Neural progenitor cell (in vitro differentiated cells): ENCODE results near the gene PPP2R2B. TPM values are rescaled to one million over a fixed set of nuclear protein-coding genes. Genes with fewer than 3 reads are reported as not detected.

ENCODE experiments used
- DNase-seq: peaks from one replicate; pipeline ENCODE4 v3.0.0-alpha.2; 2016; ENCODE audit warnings: low spot score
- H2AFZ ChIP-seq: fragments of 200-600 bp; sonication (generic); replicated peaks from 2 replicates; pipeline ENCODE4 v1.6.1; 2016; ENCODE audit warnings: antibody characterized with exemption
- H3F3A ChIP-seq: fragments of 200-600 bp; sonication (generic); 2 replicates; pipeline ENCODE4 v1.6.1; 2016; ENCODE audit warnings: antibody characterized with exemption, low read depth
- H3K27ac ChIP-seq: fragments of 200-600 bp; sonication (generic); 2 replicates; pipeline ENCODE4 v1.5.1; 2016; ENCODE audit warnings: mild to moderate bottlenecking
- H3K27me3 ChIP-seq: fragments of 200-600 bp; sonication (generic); 2 replicates; pipeline ENCODE4 v1.6.1; 2016; ENCODE audit warnings: mild to moderate bottlenecking, moderate library complexity
- H3K36me3 ChIP-seq: fragments of 200-600 bp; sonication (generic); 2 replicates; pipeline ENCODE4 v1.5.1; 2016
- H3K4me1 ChIP-seq: fragments of 200-600 bp; sonication (generic); 2 replicates; pipeline ENCODE4 v1.6.1; 2016; ENCODE audit warnings: mixed run types
- H3K4me2 ChIP-seq: fragments of 200-600 bp; sonication (generic); 2 replicates; pipeline ENCODE4 v1.6.1; 2016
- H3K4me3 ChIP-seq: fragments of 200-600 bp; sonication (generic); 2 replicates; pipeline ENCODE4 v1.5.1; 2016
- H3K79me2 ChIP-seq: fragments of 200-600 bp; sonication (generic); 2 replicates; pipeline ENCODE4 v1.6.1; 2016; ENCODE audit warnings: low read depth
- H3K9ac ChIP-seq: fragments of 200-600 bp; sonication (generic); 2 replicates; pipeline ENCODE4 v1.6.1; 2016
- H3K9me3 ChIP-seq: fragments of 200-600 bp; sonication (generic); 2 replicates; pipeline ENCODE4 v1.5.1; 2016; ENCODE audit warnings: low read depth
- H4K20me1 ChIP-seq: fragments of 200-600 bp; sonication (generic); 2 replicates; pipeline ENCODE4 v1.6.1; 2016; ENCODE audit warnings: low read depth
- H3K27ac Mint-ChIP-seq: 3 replicates; pipeline ENCODE4 v1.8.0; 2021; ENCODE audit warnings: mixed read lengths
- H3K27me3 Mint-ChIP-seq: 2 replicates; pipeline ENCODE4 v1.8.0; 2022; ENCODE audit warnings: low read depth, mild to moderate bottlenecking, inconsistent platforms, moderate library complexity, mixed read lengths; ENCODE audit not compliant: insufficient read depth
- H3K36me3 Mint-ChIP-seq: 3 replicates; pipeline ENCODE4 v1.8.0; 2021; ENCODE audit warnings: mixed read lengths
- H3K4me1 Mint-ChIP-seq: 3 replicates; pipeline ENCODE4 v1.8.0; 2021; ENCODE audit warnings: mixed read lengths
- H3K4me3 Mint-ChIP-seq: 3 replicates; pipeline ENCODE4 v1.8.0; 2021; ENCODE audit warnings: mild to moderate bottlenecking, moderate library complexity, mixed read lengths
- H3K9me3 Mint-ChIP-seq: 3 replicates; pipeline ENCODE4 v1.8.0; 2020; ENCODE audit warnings: mixed read lengths
- CTCF ChIP-seq: fragments of 200-600 bp; sonication (generic); IDR thresholded peaks from 2 replicates; pipeline ENCODE4 v1.5.1; 2017; ENCODE audit warnings: antibody characterized with exemption, mild to moderate bottlenecking
- EZH2 ChIP-seq: fragments of 200-600 bp; sonication (generic); IDR thresholded peaks from 2 replicates; pipeline ENCODE4 v1.6.1; 2017; ENCODE audit warnings: antibody characterized with exemption, mild to moderate bottlenecking, moderate library complexity
- EZH2phosphoT487 ChIP-seq: fragments of 200-600 bp; sonication (generic); IDR thresholded peaks from 2 replicates; pipeline ENCODE4 v1.6.1; 2017; ENCODE audit warnings: antibody characterized with exemption
- total RNA-seq: library from RNA; depleted of rRNA; stranded (reverse); fragments of >200 nt; gene quantifications from 2 replicates; pipeline ENCODE4 v1.2.3, GENCODE V29; 2015; ENCODE audit warnings: low replicate concordance

PPP2R2B gene
- total RNA-seq, 1 donor from 2014 or later: 26.6 TPM

GRCh38 chr5:146690880-146691355, 187.6 kb downstream of the PPP2R2B start:
- Mint-ChIP-seq H3K36me3 (no peaks in the 10 kb centered on the region), H3K27ac (no peak overlapping the region), H3K9me3 (no peaks in the 10 kb centered on the region), H3K4me3 (no peak overlapping the region), H3K27me3 (peaks cover 2% of the 10 kb centered on the region), H3K4me1 (peaks cover 4% of the 10 kb centered on the region)
- no peak for TF ChIP-seq EZH2phosphoT487
- no peak for TF ChIP-seq EZH2
- DNase-seq: no peak
- H3K4me1 ChIP-seq: no peaks in the 10 kb centered on the region
- H3K79me2 ChIP-seq: no peaks in the 10 kb centered on the region
- no peaks in the 10 kb centered on the region for H4K20me1 ChIP-seq
- H3K27ac ChIP-seq: no peak overlapping the region
- peaks cover 5% of the 10 kb centered on the region for H3K36me3 ChIP-seq
- no peaks in the 10 kb centered on the region for H3K27me3 ChIP-seq
- no peaks in the 10 kb centered on the region for H3F3A ChIP-seq
- H3K9me3 ChIP-seq: no peaks in the 10 kb centered on the region
- no peak overlapping the region for H3K9ac ChIP-seq
- H3K4me3 ChIP-seq: no peak overlapping the region
- no peak overlapping the region for H2AFZ ChIP-seq
- no peak overlapping the region for H3K4me2 ChIP-seq

- Histone ChIP-seq H3K27ac (no peak overlapping the region), H3K9ac (no peak overlapping the region), H3K4me3 (no peak overlapping the region), H3K27me3 (no peaks in the 10 kb centered on the region), H3K79me2 (no peaks in the 10 kb centered on the region), H2AFZ (no peak overlapping the region), H3K9me3 (no peaks in the 10 kb centered on the region), H3K4me1 (no peaks in the 10 kb centered on the region), H3K36me3 (no peaks in the 10 kb centered on the region), H3F3A (no peaks in the 10 kb centered on the region), H3K4me2 (no peak overlapping the region), H4K20me1 (no peaks in the 10 kb centered on the region)
- no peak for TF ChIP-seq CTCF
- TF ChIP-seq EZH2: no peak
- TF ChIP-seq EZH2phosphoT487: no peak
- peak overlapping the region; percentile 48 for H3K27ac Mint-ChIP-seq
- DNase-seq: no peak
- no peaks in the 10 kb centered on the region for H3K9me3 Mint-ChIP-seq
- peaks cover 2% of the 10 kb centered on the region for H3K27me3 Mint-ChIP-seq
- peaks cover 4% of the 10 kb centered on the region for H3K4me1 Mint-ChIP-seq
- H3K4me3 Mint-ChIP-seq: no peak overlapping the region
- no peaks in the 10 kb centered on the region for H3K36me3 Mint-ChIP-seq
These were observed 190.9 kb downstream of the PPP2R2B start for GRCh38 chr5:146687630-146688029.

- no peaks in the 10 kb centered on the region for H3K27me3 ChIP-seq
- H3K9me3 ChIP-seq: no peaks in the 10 kb centered on the region
- no peaks in the 10 kb centered on the region for H4K20me1 ChIP-seq
- no peaks in the 10 kb centered on the region for H3K79me2 ChIP-seq
- no peak for TF ChIP-seq CTCF
- TF ChIP-seq EZH2: no peak
- TF ChIP-seq EZH2phosphoT487: no peak
- no peak overlapping the region for H3K27ac ChIP-seq
- Mint-ChIP-seq H3K4me3 (no peak overlapping the region), H3K9me3 (no peaks in the 10 kb centered on the region), H3K27ac (no peak overlapping the region), H3K27me3 (no peaks in the 10 kb centered on the region), H3K4me1 (peaks cover 4% of the 10 kb centered on the region), H3K36me3 (no peaks in the 10 kb centered on the region)
- no peak overlapping the region for H3K4me2 ChIP-seq
- no peaks in the 10 kb centered on the region for H3K36me3 ChIP-seq
- no peak for DNase-seq
- no peaks in the 10 kb centered on the region for H3F3A ChIP-seq
- no peak overlapping the region for H2AFZ ChIP-seq
- no peaks in the 10 kb centered on the region for H3K4me1 ChIP-seq
- no peak overlapping the region for H3K4me3 ChIP-seq
- H3K9ac ChIP-seq: no peak overlapping the region
These were observed 194.7 kb downstream of the PPP2R2B start for GRCh38 chr5:146683861-146684260.

- Mint-ChIP-seq H3K27ac (no peak overlapping the region), H3K9me3 (no peaks in the 10 kb centered on the region), H3K27me3 (no peaks in the 10 kb centered on the region), H3K4me1 (peaks cover 4% of the 10 kb centered on the region), H3K36me3 (no peaks in the 10 kb centered on the region), H3K4me3 (no peak overlapping the region)
- Histone ChIP-seq H4K20me1 (no peaks in the 10 kb centered on the region), H3K9me3 (no peaks in the 10 kb centered on the region), H3K4me3 (no peak overlapping the region), H3K36me3 (no peaks in the 10 kb centered on the region), H2AFZ (no peak overlapping the region), H3K4me2 (no peak overlapping the region), H3K27me3 (no peaks in the 10 kb centered on the region), H3K9ac (no peak overlapping the region), H3F3A (no peaks in the 10 kb centered on the region), H3K79me2 (no peaks in the 10 kb centered on the region), H3K27ac (no peak overlapping the region), H3K4me1 (no peaks in the 10 kb centered on the region)
- TF ChIP-seq CTCF (no peak), EZH2 (no peak), EZH2phosphoT487 (no peak)
- no peak for DNase-seq
These were observed 195.5 kb downstream of the PPP2R2B start for GRCh38 chr5:146682899-146683532.
